ENCODE measurements around the gene PEX11A. TPM values are rescaled to one million over a fixed set of nuclear protein-coding genes. Genes with fewer than 3 reads are reported as not detected.
A peak's percentile ranks its signal among the peaks of the same experiment; 100 is the strongest.

Gene PEX11A
- total RNA-seq, 1 donor from 2014 or later = 10.1 TPM

DNA sequence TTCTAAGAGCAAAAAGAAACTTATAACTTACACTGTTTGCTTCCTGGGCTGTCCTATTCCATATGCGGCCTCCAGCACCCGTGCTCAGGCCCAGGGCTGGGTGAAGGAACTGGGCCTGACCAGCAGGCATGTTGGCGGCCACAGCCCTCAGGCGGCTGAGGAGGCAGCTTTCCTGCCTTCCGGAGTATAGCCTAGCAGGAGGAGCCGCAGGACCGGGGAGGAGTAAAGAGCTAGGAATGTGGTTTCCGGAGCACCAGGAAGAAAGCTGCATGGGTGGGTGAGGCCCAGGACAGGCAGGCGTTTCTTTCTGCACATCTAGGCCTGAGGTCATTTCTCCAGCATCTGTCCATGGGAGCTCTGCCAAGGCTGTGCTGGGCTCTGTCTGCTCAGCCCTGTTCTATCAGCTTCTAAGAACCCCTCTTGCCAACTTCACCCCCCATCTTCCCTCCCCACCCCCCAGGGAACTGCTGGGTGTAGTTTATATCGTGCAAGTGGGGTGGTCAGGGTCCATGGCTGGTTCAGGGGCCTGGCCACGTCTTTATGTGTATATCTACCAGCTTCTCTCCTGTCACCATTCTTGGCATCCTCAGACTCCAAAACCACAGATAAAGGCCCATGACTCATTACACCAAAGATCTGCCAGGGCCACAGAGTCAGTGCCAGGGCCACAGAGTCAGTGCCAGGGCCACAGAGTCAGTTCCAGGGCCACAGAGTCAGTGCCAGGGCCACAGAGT lies 27.5 kb downstream of the PEX11A start:
- DNase-seq = peak; percentile 47
- H3K4me3 ChIP-seq = no peak overlapping the region
- intact Hi-C loops (cut with DNase I) = no loop called here
- TF ChIP-seq, protein P1, sequence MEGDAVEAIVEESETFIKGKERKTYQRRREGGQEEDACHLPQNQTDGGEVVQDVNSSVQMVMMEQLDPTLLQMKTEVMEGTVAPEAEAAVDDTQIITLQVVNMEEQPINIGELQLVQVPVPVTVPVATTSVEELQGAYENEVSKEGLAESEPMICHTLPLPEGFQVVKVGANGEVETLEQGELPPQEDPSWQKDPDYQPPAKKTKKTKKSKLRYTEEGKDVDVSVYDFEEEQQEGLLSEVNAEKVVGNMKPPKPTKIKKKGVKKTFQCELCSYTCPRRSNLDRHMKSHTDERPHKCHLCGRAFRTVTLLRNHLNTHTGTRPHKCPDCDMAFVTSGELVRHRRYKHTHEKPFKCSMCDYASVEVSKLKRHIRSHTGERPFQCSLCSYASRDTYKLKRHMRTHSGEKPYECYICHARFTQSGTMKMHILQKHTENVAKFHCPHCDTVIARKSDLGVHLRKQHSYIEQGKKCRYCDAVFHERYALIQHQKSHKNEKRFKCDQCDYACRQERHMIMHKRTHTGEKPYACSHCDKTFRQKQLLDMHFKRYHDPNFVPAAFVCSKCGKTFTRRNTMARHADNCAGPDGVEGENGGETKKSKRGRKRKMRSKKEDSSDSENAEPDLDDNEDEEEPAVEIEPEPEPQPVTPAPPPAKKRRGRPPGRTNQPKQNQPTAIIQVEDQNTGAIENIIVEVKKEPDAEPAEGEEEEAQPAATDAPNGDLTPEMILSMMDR (IDR thresholded peaks at IDR 0.05) = no peak
- peak overlapping the region; percentile 69 for H3K27ac ChIP-seq
- no peaks in the 10 kb centered on the region for H3K36me3 ChIP-seq
- H3K9me3 ChIP-seq = no peaks in the 10 kb centered on the region
- H3K4me1 ChIP-seq = peaks cover 21% of the 10 kb centered on the region
- peak; percentile 41 to 62 for ATAC-seq
- peaks cover 4% of the 10 kb centered on the region for H3K27me3 ChIP-seq (ENCODE audit: low read depth)

- Histone ChIP-seq H3K9me3 (no peaks in the 10 kb centered on the region), H3K4me3 (no peak overlapping the region), H3K27ac (no peak overlapping the region), H3K4me1 (peaks cover 21% of the 10 kb centered on the region), H3K27me3 (ENCODE audit: low read depth) (peaks cover 16% of the 10 kb centered on the region), H3K36me3 (no peaks in the 10 kb centered on the region)
- DNase-seq = no peak
- TF ChIP-seq, protein P1 (IDR thresholded peaks at IDR 0.05) = no peak
- intact Hi-C loops (cut with DNase I) = no loop called here
- ATAC-seq = no peak
Observed at GRCh38 chr15:89660556-89660955, 30.0 kb downstream of the PEX11A start.

GRCh38 chr15:89659295-89659694 lies 31.3 kb downstream of the PEX11A start:
- H3K27ac ChIP-seq = no peak overlapping the region
- no peak for DNase-seq
- peaks cover 16% of the 10 kb centered on the region for H3K4me1 ChIP-seq
- no peak overlapping the region for H3K4me3 ChIP-seq
- no peak for ATAC-seq
- H3K9me3 ChIP-seq = no peaks in the 10 kb centered on the region
- peaks cover 28% of the 10 kb centered on the region for H3K27me3 ChIP-seq (ENCODE audit: low read depth)
- TF ChIP-seq, protein P1 (IDR thresholded peaks at IDR 0.05) = no peak
- H3K36me3 ChIP-seq = no peaks in the 10 kb centered on the region
- intact Hi-C loops (cut with DNase I) = no loop called here

DNA sequence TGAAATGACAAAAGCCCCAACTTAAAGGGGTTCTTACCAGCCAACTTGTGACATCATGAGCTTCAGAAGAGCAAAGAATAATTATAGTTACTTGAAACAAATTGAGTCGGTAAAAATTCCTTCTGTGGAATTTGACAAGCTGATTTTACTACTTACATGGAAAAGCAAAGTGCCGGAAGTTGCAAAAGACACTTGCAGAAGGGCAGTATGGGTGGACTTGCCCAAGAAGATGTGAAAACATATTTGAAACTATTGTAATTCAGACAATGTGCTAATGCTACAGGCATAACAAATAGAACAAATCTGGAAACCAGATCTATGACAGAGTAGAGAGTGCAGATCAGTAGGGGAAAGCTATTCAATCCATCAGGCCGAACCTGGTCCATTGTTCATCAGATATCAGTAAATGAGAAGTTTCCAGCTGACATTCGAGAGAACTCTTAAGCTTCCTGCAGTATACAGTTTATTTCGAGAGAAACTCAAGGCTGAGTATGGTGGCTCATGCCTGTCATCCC lies 32.8 kb downstream of the PEX11A start:
- intact Hi-C loops (cut with DNase I) = no loop called here
- DNase-seq = no peak
- Histone ChIP-seq H3K4me1 (peaks cover 12% of the 10 kb centered on the region), H3K4me3 (no peak overlapping the region), H3K27ac (no peak overlapping the region), H3K36me3 (no peaks in the 10 kb centered on the region), H3K27me3 (ENCODE audit: low read depth) (peaks cover 35% of the 10 kb centered on the region), H3K9me3 (no peaks in the 10 kb centered on the region)
- TF ChIP-seq, protein P1 (IDR thresholded peaks at IDR 0.05) = no peak
- no peak for ATAC-seq

- ATAC-seq = no peak
Observed at GRCh38 chr15:89656116-89656815, 34.3 kb downstream of the PEX11A start.

More at GRCh38 chr15:89656116-89656815, 34.3 kb downstream of the PEX11A start:
- H3K4me3 ChIP-seq = no peak overlapping the region
- TF ChIP-seq, protein P1 (IDR thresholded peaks at IDR 0.05) = no peak
- DNase-seq = no peak
- peaks cover 35% of the 10 kb centered on the region for H3K27me3 ChIP-seq (ENCODE audit: low read depth)
- intact Hi-C loops (cut with DNase I) = no loop called here
- H3K4me1 ChIP-seq = peaks cover 9% of the 10 kb centered on the region
- no peaks in the 10 kb centered on the region for H3K9me3 ChIP-seq
- no peaks in the 10 kb centered on the region for H3K36me3 ChIP-seq
- H3K27ac ChIP-seq = no peak overlapping the region

Data from lower lobe of right lung (tissue), 2 donors.